Caki2 (cell line): ENCODE data around the gene PKD1L1. TPM values are rescaled to one million over a fixed set of nuclear protein-coding genes. Genes with fewer than 3 reads are reported as not detected.

ENCODE experiments used
- DNase-seq: peaks from one replicate; pipeline ENCODE4 v3.0.0-alpha.2; 2015; ENCODE audit warnings: low read depth
- in situ Hi-C: cut with HindIII; loops from 2 replicates; pipeline ENCODE4 v1.10.0; 2016; ENCODE audit warnings: low sequenced_read_pairs, low pct_unique_long_range_greater_than_20kb, mixed read lengths
- total RNA-seq: library from RNA; depleted of rRNA; stranded (reverse); fragments of >200 nt; shearing (Covaris generic); gene quantifications from 2 replicates; pipeline ENCODE4 v1.2.3, GENCODE V29; 2014; ENCODE audit warnings: low replicate concordance; rRNA removed

Gene PKD1L1
- total RNA-seq, 1 experiment from 2014 or later: not detected

DNA sequence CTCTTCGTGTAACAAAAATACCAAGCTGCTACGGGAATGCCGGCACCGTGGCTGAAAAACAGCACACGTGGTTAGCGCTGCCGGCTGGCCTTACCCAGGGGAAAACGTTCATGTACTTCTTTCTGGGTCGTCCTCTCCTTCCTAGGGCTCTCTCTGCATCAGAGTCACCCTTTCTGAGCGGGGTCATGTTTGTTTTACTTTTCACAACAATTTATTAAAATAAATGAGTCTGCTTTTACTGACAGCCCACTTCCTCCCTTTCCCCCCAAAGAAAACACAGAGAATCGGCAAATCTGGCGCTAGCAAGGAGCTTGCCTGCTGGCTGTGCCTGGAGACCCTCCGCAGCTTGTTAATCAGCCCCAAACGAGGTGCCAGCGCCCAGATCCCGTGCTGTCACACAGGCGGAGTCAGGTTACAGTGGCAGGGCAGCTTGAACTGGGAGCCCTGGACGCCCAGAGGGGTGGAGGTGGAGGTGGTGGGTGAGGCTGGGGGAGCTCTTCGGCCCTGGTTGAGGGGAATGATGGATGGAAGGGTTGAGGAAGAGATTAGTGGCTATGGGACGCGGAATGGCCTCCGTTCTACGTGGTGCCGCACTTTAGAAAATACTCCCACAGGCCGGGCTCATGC lies 204.2 kb downstream of the PKD1L1 start:
- DNase-seq: no peak
- in situ Hi-C loops: no loop called here

DNA sequence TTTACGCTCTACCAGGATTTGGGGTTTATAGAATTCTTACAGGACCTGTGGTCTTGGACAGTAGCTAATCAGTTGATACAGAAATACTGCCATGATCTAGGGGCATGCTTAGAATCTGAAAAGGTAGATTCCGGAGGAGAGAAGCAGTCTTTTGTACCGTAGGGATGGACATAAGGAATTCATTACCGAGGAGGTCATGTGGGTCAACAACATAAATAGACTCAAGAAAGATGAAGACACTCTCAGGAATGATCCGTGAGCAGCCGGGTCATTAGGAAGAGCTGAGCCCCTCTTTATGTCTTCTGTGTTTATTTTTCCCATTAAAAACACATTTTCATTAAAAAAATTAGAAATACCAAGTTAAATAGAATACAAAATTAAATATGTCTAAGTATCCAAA lies 206.3 kb downstream of the PKD1L1 start:
- in situ Hi-C loops: no loop called here
- DNase-seq: no peak

DNA sequence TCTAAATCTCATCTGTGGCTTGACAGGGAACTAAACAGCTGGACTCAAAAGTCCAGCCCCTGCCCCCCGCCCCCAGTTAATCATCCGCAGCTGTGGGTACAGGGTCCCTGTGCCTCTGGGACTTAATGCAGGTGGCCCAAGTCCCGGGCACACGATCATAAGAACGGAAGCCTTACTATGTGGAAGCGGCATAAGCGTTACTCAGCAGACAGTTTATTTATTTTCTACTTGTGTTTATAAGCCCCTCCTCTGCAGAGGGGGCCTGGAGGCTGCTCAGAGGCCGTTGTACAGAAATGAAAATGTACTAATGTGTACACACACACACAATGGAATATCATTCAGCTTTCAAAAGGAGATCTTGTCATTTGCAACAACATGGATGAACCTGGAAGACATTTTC lies 208.4 kb downstream of the PKD1L1 start:
- in situ Hi-C loops: no loop called here
- DNase-seq: no peak

DNA sequence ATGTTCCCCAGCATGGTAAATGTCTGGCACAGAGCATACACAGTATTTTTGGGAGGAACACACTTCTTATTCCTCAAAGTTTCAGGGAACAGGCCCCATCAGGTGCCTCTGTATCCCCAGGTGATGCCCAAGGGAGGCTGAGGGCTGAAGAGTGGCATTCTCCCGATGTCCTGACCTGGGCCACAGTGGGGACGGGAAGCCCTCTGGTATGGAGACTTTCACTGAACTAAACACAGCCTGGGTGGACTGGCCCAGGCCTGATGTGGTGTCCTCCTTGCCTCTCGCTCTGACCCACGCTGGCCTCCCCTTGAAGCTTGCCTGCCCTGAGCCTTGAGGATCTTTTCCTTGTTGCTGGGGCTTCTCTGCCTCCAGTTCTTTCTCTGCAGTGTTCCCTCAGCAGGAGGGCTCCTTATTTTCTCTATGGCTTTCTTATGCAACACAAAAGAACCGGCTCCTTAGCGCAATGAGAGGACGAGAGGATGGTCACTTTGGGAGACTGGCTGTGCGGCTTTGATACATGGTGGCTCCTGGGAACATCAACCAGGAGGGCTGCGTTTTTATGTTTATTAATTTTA lies 208.9 kb downstream of the PKD1L1 start:
- DNase-seq: no peak
- in situ Hi-C loops: no loop called here

DNA sequence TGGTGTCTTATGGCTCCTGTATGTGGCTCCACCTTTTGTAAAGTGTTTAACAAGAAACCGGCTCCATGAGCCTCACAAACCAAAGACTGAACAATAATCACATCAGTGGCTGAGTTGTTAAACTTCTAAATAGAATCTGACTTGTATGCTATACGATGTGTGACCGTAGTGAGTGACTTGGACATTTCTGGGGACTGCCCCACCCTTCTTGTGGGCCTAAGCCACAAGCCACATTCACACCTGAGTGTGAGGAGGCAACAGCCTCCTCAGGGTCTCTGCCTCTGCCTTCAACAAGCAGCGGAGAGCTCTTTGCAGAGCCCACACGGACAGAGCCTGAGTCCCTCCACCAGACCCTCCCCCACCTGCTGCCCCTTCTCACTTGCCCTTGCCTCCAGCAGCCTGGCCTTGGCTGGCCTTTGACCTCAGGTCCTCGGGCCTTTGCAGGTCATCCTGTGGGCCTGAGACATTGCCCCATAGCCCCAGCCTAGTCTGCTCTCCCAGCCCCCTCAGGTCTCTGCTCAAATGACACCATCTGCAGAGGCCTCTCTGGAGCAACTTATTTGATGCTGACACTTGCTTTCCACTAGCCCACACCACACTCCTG lies 209.6 kb downstream of the PKD1L1 start:
- in situ Hi-C loops: no loop called here
- DNase-seq: no peak

DNA sequence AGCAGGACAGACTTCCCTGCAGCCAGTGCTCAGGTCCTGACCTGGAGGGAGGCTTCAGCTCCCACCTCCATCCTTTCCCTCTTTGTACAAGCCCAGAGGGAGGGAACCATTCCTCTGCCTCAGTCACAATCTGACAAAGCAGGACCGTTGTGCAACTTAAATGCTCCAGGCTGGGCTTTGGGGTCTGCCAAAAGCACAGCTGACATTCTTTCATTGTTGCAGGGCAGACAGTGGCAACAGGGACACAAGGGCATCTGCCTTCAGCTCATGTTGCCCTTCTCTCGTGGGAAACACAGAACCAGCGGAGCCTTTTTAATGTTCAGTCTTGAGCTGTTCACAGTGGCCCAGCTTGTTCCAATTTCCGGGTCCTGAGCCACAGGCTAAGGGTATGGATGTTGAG lies 210.7 kb downstream of the PKD1L1 start:
- in situ Hi-C loops: no loop called here

DNA sequence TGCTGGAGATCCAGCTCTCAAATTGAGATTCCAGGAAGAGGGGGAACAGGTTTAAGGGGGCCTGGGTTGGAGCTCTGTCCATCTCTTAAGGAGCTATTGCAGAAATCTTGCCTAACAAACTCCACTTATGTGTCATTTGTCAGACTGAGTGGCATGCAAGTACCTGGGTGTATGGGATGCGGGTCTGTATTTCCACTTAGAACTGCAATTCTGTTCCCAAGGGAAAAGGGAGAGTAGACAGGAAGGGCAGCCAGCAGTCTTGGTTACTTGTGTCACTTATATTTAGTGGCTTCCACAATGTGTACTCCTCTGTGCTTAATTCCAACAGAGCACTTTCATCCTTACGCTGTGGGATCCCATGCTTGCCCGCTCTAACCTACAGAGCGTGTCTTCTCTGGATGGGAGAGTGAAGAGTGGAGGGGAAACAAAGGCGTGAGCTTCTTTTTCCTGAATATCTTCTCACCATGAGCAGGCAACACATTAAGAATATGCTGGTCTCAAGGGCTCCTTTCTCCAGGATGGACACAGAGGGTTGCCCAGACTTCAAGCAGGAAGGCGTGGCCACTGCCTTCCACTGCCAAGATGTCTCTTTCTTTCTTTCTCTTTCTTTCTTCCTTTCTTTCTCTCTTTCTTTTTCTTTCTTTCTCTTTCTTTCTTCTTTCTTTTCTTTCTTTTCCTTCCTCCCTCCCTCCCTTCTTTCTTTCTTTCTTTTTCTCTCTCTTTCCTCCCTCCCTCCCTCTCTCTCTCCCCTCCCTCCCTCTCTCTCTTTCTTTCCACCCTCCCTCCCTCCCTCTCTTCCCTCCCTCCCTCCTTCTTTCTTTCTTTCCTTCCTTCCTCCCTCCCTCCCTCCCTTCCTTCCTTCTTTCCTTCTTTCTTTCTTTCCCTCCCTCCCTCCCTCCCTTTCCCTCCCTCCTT lies 212.6 kb downstream of the PKD1L1 start:
- in situ Hi-C loops: no loop called here
- DNase-seq: no peak

More for the DNA sequence above, 210.7 kb downstream of the PKD1L1 start:
- DNase-seq: no peak

DNA sequence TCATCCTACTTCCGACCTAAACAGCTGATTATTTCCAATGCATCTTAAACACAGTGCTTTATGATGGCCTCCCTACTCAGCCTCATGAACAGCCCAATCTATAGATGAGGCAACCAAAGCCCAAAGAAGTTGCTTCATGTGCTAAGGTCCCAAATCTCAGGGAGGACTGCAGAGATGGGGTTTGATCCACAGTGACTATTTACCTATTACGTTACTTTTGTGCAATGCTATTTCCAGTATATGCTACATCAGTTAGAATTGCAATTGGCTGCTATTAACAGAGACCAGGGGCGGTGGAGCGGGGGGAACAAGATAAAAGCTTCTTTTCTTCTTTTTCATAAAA lies 213.3 kb downstream of the PKD1L1 start:
- in situ Hi-C loops: no loop called here
- no peak for DNase-seq

DNA sequence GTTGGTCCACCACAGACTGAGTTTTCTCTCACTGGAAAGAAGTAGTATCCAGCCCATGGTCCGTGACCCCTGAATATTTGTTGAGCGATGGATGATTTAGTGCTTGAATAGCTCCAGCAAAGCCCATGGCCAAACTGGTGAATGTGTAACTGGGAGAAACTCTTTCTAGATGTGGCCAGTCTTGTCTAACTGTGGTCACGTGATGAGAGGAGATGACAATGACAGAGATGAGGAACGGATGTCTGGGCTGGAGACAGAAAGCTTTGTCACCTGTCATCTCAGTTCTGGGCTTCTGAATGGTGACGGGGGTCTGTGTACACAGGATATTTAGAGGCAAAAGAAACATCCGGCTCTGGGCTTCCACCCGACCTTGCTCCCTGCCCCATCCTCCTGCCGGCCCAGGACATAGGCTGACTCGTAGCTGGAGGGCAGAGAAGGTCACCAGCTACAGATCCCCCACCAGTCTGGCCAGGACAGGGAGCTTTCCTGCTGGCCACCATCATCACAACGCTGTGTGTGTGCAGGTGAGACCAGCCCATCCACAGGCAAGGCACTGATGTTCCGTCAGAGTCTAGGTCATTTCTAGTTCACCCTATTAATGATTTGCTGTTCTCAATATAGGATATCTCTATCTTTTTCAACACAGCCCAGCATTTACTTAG lies 213.8 kb downstream of the PKD1L1 start:
- in situ Hi-C loops: no loop called here
- DNase-seq: peak; percentile 93

DNA sequence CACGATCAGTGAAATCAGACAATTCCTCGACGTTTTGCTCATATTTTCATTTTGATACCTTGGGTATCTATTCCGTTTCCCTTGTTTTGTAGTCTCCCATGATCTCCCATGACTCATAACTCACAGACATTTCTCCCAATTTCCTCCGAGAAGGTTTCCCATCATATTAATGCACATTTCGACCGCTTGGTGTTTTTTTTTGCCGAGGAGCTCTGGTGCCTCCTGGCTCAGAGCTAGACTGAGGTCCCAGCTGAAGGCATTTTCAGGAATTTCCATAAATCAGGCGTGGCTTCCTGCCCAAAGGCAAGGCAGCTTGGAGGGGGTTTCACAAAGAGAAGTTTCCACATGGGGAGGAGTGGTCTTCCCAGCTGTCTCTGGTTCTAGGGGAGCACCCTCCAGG lies 218.1 kb downstream of the PKD1L1 start:
- in situ Hi-C loops: no loop called here
- no peak for DNase-seq

DNA sequence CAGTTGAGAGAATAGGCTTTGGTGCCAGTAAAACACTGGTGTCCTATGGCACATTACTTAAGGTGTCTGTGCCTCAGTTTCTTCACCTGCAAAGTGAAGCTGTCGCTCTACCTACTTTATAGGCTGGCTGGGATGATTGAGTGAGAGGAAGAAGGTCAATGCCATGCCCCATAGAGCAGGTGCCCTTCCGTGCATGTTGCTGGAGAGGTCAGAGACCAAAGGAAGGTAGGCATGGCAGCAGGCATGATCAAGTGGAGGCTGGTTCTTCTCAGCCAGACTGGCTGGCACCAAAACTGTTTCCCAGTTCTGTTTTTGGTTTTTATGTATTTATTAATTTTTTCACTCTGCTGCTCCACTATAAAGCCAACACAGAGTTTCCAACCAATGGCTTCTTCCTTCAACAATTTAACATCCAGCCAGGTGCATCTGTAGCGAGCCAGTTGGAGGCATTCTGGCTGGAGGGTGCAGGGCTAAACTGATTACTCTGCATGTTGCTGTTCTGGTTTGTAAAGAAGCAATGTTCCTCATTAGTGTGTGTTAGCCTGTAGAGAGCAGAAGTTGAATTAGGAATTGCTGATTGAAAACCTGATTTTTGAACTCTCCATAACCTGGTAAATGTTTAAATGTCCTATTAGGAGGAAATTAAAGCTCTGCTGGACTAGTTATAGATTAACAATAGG lies 222.1 kb downstream of the PKD1L1 start:
- DNase-seq: no peak
- in situ Hi-C loops: no loop called here

DNA sequence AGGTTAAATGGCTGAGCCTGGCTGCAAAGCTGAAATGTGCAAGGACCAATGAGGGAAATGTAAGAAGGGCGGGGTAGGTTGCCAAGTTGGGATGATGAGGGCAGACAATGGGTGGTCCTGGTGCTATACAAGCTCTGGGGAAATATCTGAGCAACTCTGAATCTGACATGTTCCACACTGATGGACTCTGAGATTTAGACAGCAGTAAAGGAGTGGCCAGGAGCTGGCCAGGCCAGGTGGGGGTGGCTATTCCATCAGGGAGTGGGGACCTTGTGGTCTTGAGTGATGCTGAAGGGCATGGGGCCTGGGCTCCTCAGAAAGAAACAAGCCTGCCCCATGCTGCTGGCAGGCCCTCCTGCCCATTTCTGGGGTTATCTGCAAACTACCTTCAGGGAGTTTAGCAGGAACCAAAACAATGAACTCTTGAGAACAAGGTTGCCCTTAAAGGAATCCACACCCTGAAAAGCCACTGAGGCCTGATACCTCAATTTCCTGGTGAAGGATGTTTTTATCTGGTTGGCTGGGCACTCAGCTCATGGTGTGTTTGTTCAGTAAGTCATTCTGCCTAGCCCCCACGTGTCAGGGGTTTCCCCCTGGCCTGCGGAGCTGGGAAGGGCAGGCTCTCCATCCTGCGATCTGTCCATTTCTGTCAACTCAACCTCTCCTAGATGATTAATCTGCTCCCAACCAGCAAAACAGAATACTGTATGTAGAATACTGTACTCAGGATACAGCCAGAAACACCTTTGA lies 223.1 kb downstream of the PKD1L1 start:
- in situ Hi-C loops: no loop called here

More for the DNA sequence above, 223.1 kb downstream of the PKD1L1 start:
- peak; percentile 97 for DNase-seq

Other genes with a start within 250 kb of the PKD1L1 start
- gene HUS1, start 31.1 kb upstream of the PKD1L1 start, total RNA-seq: 5.1 and 8.7 TPM in 2 replicates
- gene SUN3, start 80.6 kb upstream of the PKD1L1 start, total RNA-seq: not detected in 2 replicates
- 0.26 and 1.6 TPM in 2 replicates for gene C7orf57, start 87.1 kb upstream of the PKD1L1 start, total RNA-seq
- 163 and 175 TPM in 2 replicates for gene UPP1, start 140.8 kb upstream of the PKD1L1 start, total RNA-seq
- 2.8 and 6.3 TPM in 2 replicates for gene ABCA13, start 223.0 kb upstream of the PKD1L1 start, total RNA-seq